Right cardiac atrium (tissue), 5 donors: ENCODE data around the gene TMEFF1. TPM values are rescaled to one million over a fixed set of nuclear protein-coding genes. Genes with fewer than 3 reads are reported as not detected.

Source experiments
- ATAC-seq, 2 donors: fragments of 200-7000 bp; cut with Tn5 transposase; one replicate each; pipeline versions ENCODE4 v1.8.0 to v1.9.1; 2020; ENCODE audit warnings: moderate library complexity in 2 of 2, mild to moderate bottlenecking in 1 of 2
- DNase-seq, 3 donors: peaks; one replicate each; pipeline ENCODE4 v3.0.0-alpha.2; 2020
- H3K27ac ChIP-seq: one replicate; pipeline ENCODE4 v1.5.1; 2013; ENCODE audit warnings: mild to moderate bottlenecking, low read length, control low read depth, moderate library complexity
- H3K27me3 ChIP-seq: one replicate; pipeline ENCODE4 v1.6.1; 2013; ENCODE audit not compliant: control insufficient read depth, insufficient read depth
- H3K4me1 ChIP-seq: one replicate; pipeline ENCODE4 v1.6.1; 2013; ENCODE audit warnings: low read length; ENCODE audit not compliant: control insufficient read depth, insufficient read depth
- H3K4me3 ChIP-seq: one replicate; pipeline ENCODE4 v1.5.1; 2013; ENCODE audit warnings: low read length, control low read depth
- H3K9me3 ChIP-seq: one replicate; pipeline ENCODE4 v1.6.1; 2013; ENCODE audit warnings: low read length; ENCODE audit not compliant: control insufficient read depth
- WGBS: extraction: QIAGEN DNeasy Blood & Tissue Kit; methylation state at CpG from one replicate; pipeline ENCODE4 v1.1.7; 2013; 5-methylcytosine and 5-hydroxymethylcytosine counted together
- intact Hi-C, 4 donors: fragments of 100-400 bp; cut with DNase I; formaldehyde crosslinking; loops; one replicate each; pipeline versions ENCODE4 v1.11.0 to v1.14.0; 2022 to 2023
- polyA plus RNA-seq: library from polyadenylated mRNA; stranded (reverse); fragments of 200-250 nt; gene quantifications from one replicate; pipeline ENCODE4 v1.2.3, GENCODE V29; 2013
- total RNA-seq, 4 donors: library from RNA; stranded (reverse); fragmentation: NEBNext Ultra II Directional; extraction: Animal tissue kit (Norgen Biotek cat#: 25700); gene quantifications; one replicate each; pipeline ENCODE4 v1.2.1, GENCODE V29; 2021
- donor health status: healthy with polysubstance abuse.
- donor health status: DM: no; HTN: yes; CAD: no.
- donor health status: DM: no; HTN: no; CAD: no.
- donor health status: DM: no; HTN: yes; CAD: no; lungs with severe emphysema.
- donor health status: DM: yes; HTN: yes; CAD: no.

TMEFF1 gene
- total and polyA plus RNA-seq, 5 donors, result 0.02 to 0.34 (median 0.15) TPM; not detected in 2

- 70% methylated on average over 5 of the region's 5 CpGs for WGBS
- intact Hi-C loops, result no loop called here
- H3K4me1 ChIP-seq, result no peaks in the 10 kb centered on the region
- no peak overlapping the region for H3K27ac ChIP-seq
- DNase-seq, result no peak
- ATAC-seq, result no peak
- H3K27me3 ChIP-seq, result no peaks in the 10 kb centered on the region
- H3K4me3 ChIP-seq, result no peak overlapping the region
- H3K9me3 ChIP-seq, result no peaks in the 10 kb centered on the region
Observed at GRCh38 chr9:100619665-100620064, 146.7 kb downstream of the TMEFF1 start.

GRCh38 chr9:100623969-100624368 is 151.0 kb downstream of the TMEFF1 start:
- ATAC-seq (no peak), DNase-seq (no peak)
- Histone ChIP-seq H3K9me3 (no peaks in the 10 kb centered on the region), H3K27ac (no peak overlapping the region), H3K27me3 (no peaks in the 10 kb centered on the region), H3K4me3 (no peak overlapping the region), H3K4me1 (no peaks in the 10 kb centered on the region)
- WGBS, result 74% methylated on average over 1 of the region's 1 CpG
- intact Hi-C loops, result no loop called here

GRCh38 chr9:100626949-100627348 is 154.0 kb downstream of the TMEFF1 start:
- 91% methylated on average over 1 of the region's 1 CpG for WGBS
- no peaks in the 10 kb centered on the region for H3K27me3 ChIP-seq
- intact Hi-C loops, result no loop called here
- H3K9me3 ChIP-seq, result no peaks in the 10 kb centered on the region
- H3K4me3 ChIP-seq, result no peak overlapping the region
- ATAC-seq (no peak), DNase-seq (no peak)
- no peak overlapping the region for H3K27ac ChIP-seq
- no peaks in the 10 kb centered on the region for H3K4me1 ChIP-seq

Other genes with a start within 250 kb of the TMEFF1 start
- gene TEX10, start 120.2 kb upstream of the TMEFF1 start, total RNA-seq, result 10 to 100 TPM in 1 of 4 donors, 1 to 10 TPM in 3; 8.7 to 10.4 (median 8.8) TPM
- gene TEX10, start 120.2 kb upstream of the TMEFF1 start, polyA plus RNA-seq, result 4.4 TPM
- gene MSANTD3, start 46.0 kb upstream of the TMEFF1 start, total RNA-seq, result 10 to 100 TPM; 19.7 to 26.7 (median 21.8) TPM
- gene MSANTD3, start 46.0 kb upstream of the TMEFF1 start, polyA plus RNA-seq, result 19.7 TPM
- 10 to 100 TPM; 22.7 to 60.2 (median 48.0) TPM for gene CAVIN4, start 104.9 kb downstream of the TMEFF1 start, total RNA-seq
- 14.9 TPM for gene CAVIN4, start 104.9 kb downstream of the TMEFF1 start, polyA plus RNA-seq